ENCODE results near the gene MTA3.

DNA sequence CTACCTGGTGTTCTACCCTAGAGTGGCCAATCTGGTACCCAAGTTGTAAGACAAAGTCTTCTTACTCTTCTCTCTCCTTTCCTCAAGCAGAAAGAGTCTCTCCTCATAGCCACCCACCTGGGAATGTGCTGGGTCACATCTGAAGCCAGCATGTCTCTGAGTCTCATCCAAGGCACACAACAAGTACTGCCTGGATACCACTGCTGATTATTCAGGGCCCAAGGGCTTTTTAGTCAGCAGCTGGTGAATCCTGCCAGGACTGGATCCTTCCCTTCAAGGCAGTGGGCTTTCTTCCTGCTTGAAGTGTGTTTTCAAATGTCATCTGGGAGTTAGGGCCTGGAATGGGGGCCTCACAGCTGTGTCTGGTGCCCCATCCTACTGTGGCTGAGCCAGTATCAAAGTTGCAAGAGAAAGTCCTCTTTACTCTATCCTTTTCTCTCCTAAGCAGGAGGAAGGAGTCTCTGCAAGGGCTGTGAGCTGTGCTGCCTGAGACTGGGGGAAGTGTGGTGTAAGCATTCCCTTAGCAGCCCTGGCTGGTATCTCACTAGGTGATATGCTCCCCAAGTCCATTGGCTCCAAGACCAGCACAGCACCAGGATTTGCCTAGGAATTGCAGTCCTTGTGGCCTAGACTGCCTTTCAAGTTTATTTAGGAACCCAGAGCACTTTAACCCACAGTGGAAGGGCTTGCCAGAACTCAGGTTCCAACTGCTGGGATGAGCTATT lies 168.3 kb downstream of the MTA3 start:
- no peak for TF ChIP-seq POLR2AphosphoS5 (IDR thresholded peaks at IDR 0.05)
- TF ChIP-seq, protein P1, sequence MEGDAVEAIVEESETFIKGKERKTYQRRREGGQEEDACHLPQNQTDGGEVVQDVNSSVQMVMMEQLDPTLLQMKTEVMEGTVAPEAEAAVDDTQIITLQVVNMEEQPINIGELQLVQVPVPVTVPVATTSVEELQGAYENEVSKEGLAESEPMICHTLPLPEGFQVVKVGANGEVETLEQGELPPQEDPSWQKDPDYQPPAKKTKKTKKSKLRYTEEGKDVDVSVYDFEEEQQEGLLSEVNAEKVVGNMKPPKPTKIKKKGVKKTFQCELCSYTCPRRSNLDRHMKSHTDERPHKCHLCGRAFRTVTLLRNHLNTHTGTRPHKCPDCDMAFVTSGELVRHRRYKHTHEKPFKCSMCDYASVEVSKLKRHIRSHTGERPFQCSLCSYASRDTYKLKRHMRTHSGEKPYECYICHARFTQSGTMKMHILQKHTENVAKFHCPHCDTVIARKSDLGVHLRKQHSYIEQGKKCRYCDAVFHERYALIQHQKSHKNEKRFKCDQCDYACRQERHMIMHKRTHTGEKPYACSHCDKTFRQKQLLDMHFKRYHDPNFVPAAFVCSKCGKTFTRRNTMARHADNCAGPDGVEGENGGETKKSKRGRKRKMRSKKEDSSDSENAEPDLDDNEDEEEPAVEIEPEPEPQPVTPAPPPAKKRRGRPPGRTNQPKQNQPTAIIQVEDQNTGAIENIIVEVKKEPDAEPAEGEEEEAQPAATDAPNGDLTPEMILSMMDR (IDR thresholded peaks at IDR 0.05) = no peak

Measured in breast epithelium (tissue), 3 donors.